Measurements from ENCODE around the gene CNTNAP2.
A peak's percentile ranks its signal among the peaks of the same experiment; 100 is the strongest.

Gene CNTNAP2

GRCh38 chr7:148105853-148106252 is 1989.3 kb downstream of the CNTNAP2 start:
- no peak for DNase-seq (ENCODE audit: low spot score)

GRCh38 chr7:148107443-148108127 is 1991.0 kb downstream of the CNTNAP2 start:
- no peak for DNase-seq (ENCODE audit: low spot score)

- DNase-seq (ENCODE audit: low spot score), result no peak
Observed at GRCh38 chr7:148108381-148108780, 1991.8 kb downstream of the CNTNAP2 start.

- DNase-seq (ENCODE audit: low spot score), result peak; percentile 44
Observed at GRCh38 chr7:148110097-148110868, 1993.7 kb downstream of the CNTNAP2 start.

- no peak for DNase-seq (ENCODE audit: low spot score)
Observed at GRCh38 chr7:148114804-148115203, 1998.2 kb downstream of the CNTNAP2 start.

- DNase-seq (ENCODE audit: low spot score), result no peak
Observed at GRCh38 chr7:148115308-148115707, 1998.7 kb downstream of the CNTNAP2 start.

- no peak for DNase-seq (ENCODE audit: low spot score)
Observed at GRCh38 chr7:148116195-148116594, 1999.6 kb downstream of the CNTNAP2 start.

- DNase-seq (ENCODE audit: low spot score), result no peak
Observed at GRCh38 chr7:148116829-148117403, 2000.3 kb downstream of the CNTNAP2 start.

- DNase-seq (ENCODE audit: low spot score), result no peak
Observed at GRCh38 chr7:148118371-148118770, 2001.8 kb downstream of the CNTNAP2 start.

GRCh38 chr7:148121401-148121800 is 2004.8 kb downstream of the CNTNAP2 start:
- no peak for DNase-seq (ENCODE audit: low spot score)

- DNase-seq (ENCODE audit: low spot score), result no peak
Observed at GRCh38 chr7:148121847-148122246, 2005.2 kb downstream of the CNTNAP2 start.

GRCh38 chr7:148124477-148124876 is 2007.9 kb downstream of the CNTNAP2 start:
- DNase-seq (ENCODE audit: low spot score), result no peak

GRCh38 chr7:148127374-148127773 is 2010.8 kb downstream of the CNTNAP2 start:
- DNase-seq (ENCODE audit: low spot score), result no peak

- DNase-seq (ENCODE audit: low spot score), result no peak
Observed at GRCh38 chr7:148129023-148129422, 2012.4 kb downstream of the CNTNAP2 start.

- DNase-seq (ENCODE audit: low spot score), result no peak
Observed at GRCh38 chr7:148135116-148135515, 2018.5 kb downstream of the CNTNAP2 start.

- no peak for DNase-seq (ENCODE audit: low spot score)
Observed at GRCh38 chr7:148135997-148136396, 2019.4 kb downstream of the CNTNAP2 start.

GRCh38 chr7:148142660-148143248 is 2026.2 kb downstream of the CNTNAP2 start:
- DNase-seq (ENCODE audit: low spot score), result peak; percentile 33

- DNase-seq (ENCODE audit: low spot score), result no peak
Observed at GRCh38 chr7:148144827-148145226, 2028.2 kb downstream of the CNTNAP2 start.

- no peak for DNase-seq (ENCODE audit: low spot score)
Observed at GRCh38 chr7:148146346-148146745, 2029.7 kb downstream of the CNTNAP2 start.

GRCh38 chr7:148147438-148147837 is 2030.8 kb downstream of the CNTNAP2 start:
- DNase-seq (ENCODE audit: low spot score), result no peak

GRCh38 chr7:148148456-148148855 is 2031.9 kb downstream of the CNTNAP2 start:
- DNase-seq (ENCODE audit: low spot score), result no peak

- no peak for DNase-seq (ENCODE audit: low spot score)
Observed at GRCh38 chr7:148149730-148150129, 2033.1 kb downstream of the CNTNAP2 start.

GRCh38 chr7:148151778-148152177 is 2035.2 kb downstream of the CNTNAP2 start:
- DNase-seq (ENCODE audit: low spot score), result no peak

Measured in HuH-7 (cell line).